Gastrocnemius medialis (tissue), 4 donors: ENCODE data around the gene DCP1A.

Source experiments
- CTCF ChIP-seq, 5 experiments: fragments of 450-650 bp in 3 of 5; fragments of 200-600 bp in 2 of 5; sonication (generic) in 2 of 5; IDR thresholded peaks in 4 of 5; conservative IDR thresholded peaks in 1 of 5; 1 replicate in 4 of 5; 2 replicates in 1 of 5; pipeline ENCODE4 v1.5.1; 2016 to 2019; ENCODE audit warnings: antibody characterized with exemption in 5 of 5, mild to moderate bottlenecking in 3 of 5, moderate library complexity in 3 of 5
- POLR2A ChIP-seq, 2 donors: fragments of 450-650 bp; IDR thresholded peaks; one replicate each; pipeline ENCODE4 v1.6.1; 2017; ENCODE audit warnings: antibody characterized with exemption in 2 of 2, mild to moderate bottlenecking in 2 of 2, moderate library complexity in 2 of 2

DNA sequence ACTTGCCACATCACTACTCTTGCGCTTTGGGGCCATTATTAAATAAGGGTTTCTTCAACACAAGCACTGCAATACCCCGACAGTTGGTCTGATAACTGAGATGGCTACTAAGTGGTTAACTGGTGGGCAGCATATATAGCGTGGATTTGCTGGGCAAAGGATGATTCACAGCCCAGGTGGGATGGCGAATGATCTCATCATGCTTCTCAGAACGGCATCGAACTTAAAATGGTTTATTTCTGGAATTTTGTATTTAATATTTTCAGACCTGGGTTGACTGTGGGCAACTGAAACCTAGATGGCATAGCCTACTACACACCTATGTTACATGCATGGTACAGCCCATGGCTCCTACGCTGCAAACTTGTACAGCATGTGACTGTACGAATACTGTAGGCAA lies 64.8 kb downstream of the DCP1A start:
- TF ChIP-seq POLR2A (IDR thresholded peaks at IDR 0.05) (no peak), CTCF (IDR thresholded peaks at IDR 0.05 in 4 of 5, conservative IDR thresholded peaks at IDR 0.05 in 1 of 5) (no peak)
